ACC112 (cell line): Measurements from ENCODE around the gene ABLIM1.

ENCODE experiments used
- H2AFZ ChIP-seq: fragments of 200-600 bp; sonication (generic); one replicate; pipeline ENCODE4 v1.6.0; 2017; ENCODE audit warnings: antibody characterized with exemption, low read length; ENCODE audit not compliant: unreplicated experiment
- H3K27ac ChIP-seq: fragments of 200-600 bp; sonication (generic); 2 replicates; pipeline ENCODE4 v1.5.1; 2014; ENCODE audit warnings: low read depth, mild to moderate bottlenecking, antibody characterized with exemption, low read length, moderate library complexity
- H3K27me3 ChIP-seq: fragments of 200-600 bp; sonication (generic); 2 replicates; pipeline ENCODE4 v1.6.1; 2014; ENCODE audit warnings: mild to moderate bottlenecking, antibody characterized with exemption, low read length, moderate library complexity, mixed read lengths; ENCODE audit not compliant: insufficient read depth
- H3K36me3 ChIP-seq: fragments of 200-600 bp; sonication (generic); 2 replicates; pipeline ENCODE4 v1.6.1; 2016; ENCODE audit warnings: mild to moderate bottlenecking, antibody characterized with exemption, low read length, moderate library complexity, mixed read lengths; ENCODE audit not compliant: insufficient read depth
- H3K4me1 ChIP-seq: fragments of 200-600 bp; sonication (generic); one replicate; pipeline ENCODE4 v1.6.1; 2016; ENCODE audit warnings: low read length, mixed read lengths; ENCODE audit not compliant: insufficient read depth, unreplicated experiment, control insufficient read depth
- H3K4me3 ChIP-seq: fragments of 200-600 bp; sonication (generic); 2 replicates; pipeline ENCODE4 v1.5.1; 2014; ENCODE audit warnings: mild to moderate bottlenecking, low read depth, low read length
- H3K79me2 ChIP-seq: fragments of 200-600 bp; sonication (generic); one replicate; pipeline ENCODE4 v1.6.0; 2016; ENCODE audit warnings: low read length; ENCODE audit not compliant: control insufficient read depth, unreplicated experiment, insufficient read depth

The ABLIM1 gene

DNA sequence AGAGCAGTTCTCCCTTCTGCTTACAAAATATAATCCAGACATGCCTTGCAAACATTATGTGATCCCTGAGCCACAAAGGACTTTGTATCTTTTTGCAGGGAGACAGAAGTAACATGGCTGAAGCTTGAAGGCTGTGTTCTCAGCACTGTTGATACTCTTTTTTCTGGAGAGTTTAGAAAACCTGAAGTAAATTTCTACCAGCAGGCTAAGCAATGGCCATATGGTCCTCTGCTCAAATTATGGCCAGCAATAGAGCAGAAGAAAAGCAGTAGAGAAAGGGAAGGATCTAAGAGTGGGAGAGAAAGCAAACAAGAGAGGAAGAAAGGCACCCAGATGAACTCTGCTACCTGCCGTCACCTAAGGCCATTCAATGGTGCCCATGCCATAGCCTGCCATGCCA is 98.4 kb downstream of the ABLIM1 start:
- H3K4me1 ChIP-seq, result no peaks in the 10 kb centered on the region
- H3K4me3 ChIP-seq, result no peak overlapping the region
- H2AFZ ChIP-seq, result no peak overlapping the region
- no peak overlapping the region for H3K27ac ChIP-seq
- no peaks in the 10 kb centered on the region for H3K79me2 ChIP-seq
- H3K36me3 ChIP-seq, result no peaks in the 10 kb centered on the region
- H3K27me3 ChIP-seq, result no peaks in the 10 kb centered on the region

DNA sequence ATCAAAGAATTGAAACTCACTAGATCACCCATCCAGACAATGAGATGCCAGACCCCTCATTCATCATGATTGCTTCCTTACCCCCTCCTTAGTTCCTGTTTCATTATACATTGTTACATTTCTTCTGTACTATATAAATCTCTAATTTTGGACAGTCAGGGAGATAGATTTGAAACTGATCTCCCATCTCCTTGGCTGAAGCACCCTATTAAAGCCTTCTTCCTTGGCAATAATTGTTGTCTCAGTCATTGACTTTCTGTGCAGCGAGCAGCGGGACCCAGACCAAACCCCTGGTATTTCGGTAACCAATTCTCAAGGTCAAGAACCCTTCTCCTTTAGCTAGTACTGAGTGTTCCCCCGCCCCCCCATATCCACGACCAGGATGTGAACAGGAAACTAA is 100.2 kb downstream of the ABLIM1 start:
- H3K4me3 ChIP-seq, result no peak overlapping the region
- no peaks in the 10 kb centered on the region for H3K79me2 ChIP-seq
- no peaks in the 10 kb centered on the region for H3K4me1 ChIP-seq

DNA sequence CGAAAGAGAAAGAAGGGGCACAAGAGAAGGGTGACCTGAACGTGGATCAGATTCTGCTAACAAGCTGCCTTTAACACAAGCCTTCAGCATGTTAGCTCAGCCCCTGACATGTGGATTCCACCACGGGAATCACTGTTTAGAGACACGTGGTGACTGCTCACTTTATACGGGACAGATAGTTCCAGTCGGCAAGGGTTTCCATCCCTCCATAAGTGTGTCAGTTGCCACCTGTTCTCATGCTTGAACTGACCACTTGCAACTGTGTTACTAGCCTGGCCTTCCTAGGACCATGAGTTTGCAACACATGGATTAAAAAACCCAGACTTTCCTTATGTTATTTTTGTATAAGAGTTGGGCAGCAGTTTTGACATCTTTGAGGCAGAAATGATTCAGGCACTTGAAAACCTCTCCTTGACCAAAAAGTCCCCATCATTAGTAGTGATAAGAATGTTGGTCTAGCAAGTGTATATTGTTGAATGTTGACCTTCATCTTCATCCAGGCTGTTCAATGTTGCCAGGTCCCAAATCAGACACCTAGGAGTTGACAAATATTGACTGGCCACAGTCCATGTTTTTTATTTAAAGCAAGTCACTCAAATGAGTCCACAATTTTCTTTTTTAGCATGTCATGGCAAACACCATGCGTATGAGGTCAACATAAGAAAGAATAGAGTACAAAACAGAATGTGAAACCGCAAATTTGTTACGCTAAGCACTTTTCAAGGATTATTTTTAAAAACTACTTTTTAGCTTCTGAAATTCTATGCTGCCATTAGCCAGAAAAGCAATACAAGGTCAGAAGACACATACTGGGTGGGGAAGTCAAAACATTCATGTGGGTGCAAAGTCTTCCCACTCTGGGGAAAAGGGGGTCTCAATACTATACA is 101.6 kb downstream of the ABLIM1 start:
- Histone ChIP-seq H3K27ac (no peak overlapping the region), H3K27me3 (no peaks in the 10 kb centered on the region), H3K79me2 (no peaks in the 10 kb centered on the region), H3K4me3 (no peak overlapping the region), H3K36me3 (no peaks in the 10 kb centered on the region), H2AFZ (no peak overlapping the region), H3K4me1 (no peaks in the 10 kb centered on the region)

More for the DNA sequence above, 100.2 kb downstream of the ABLIM1 start:
- H3K36me3 ChIP-seq, result no peaks in the 10 kb centered on the region
- H3K27me3 ChIP-seq, result no peaks in the 10 kb centered on the region
- no peak overlapping the region for H3K27ac ChIP-seq
- H2AFZ ChIP-seq, result no peak overlapping the region

DNA sequence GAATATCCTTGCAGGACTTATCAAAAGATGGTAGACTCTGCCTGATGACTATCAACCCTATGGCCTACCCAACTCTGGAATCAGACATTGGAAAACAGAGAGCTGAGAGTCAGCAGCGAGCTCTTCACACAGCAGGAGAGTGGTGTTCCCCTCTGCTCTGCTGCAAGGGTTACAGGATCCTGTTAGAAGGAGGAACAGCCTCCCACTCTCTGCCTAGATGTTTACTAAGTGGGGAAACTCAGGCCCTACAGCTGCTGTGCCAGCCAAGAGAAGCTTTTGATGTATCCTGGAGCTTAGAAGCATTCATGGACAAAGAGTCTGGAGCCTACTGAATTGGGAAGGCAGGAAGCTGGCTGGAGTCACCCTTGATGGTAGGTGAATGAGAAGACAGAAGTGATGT is 104.6 kb downstream of the ABLIM1 start:
- Histone ChIP-seq H3K79me2 (no peaks in the 10 kb centered on the region), H3K4me1 (no peaks in the 10 kb centered on the region), H2AFZ (no peak overlapping the region)

DNA sequence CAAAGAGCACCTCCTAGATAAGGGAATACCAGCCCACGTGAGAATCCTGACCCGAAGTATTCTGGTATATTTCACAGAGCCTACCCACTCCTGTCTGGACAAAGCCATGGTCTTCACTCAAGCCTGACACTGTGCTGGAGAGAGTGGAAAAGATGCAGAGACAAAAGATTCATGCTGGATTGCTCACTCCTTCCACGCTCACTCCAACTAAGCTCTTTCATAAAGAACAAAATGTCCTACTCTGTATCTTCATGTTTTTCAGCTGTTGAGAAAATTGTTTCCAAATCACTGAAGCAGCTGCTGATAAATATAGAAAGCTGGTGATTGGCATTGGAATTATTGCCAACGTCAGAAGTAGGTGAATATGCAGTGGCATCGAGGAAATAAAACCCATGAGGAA is 106.0 kb downstream of the ABLIM1 start:
- Histone ChIP-seq H3K27me3 (no peaks in the 10 kb centered on the region), H3K4me3 (no peak overlapping the region), H2AFZ (no peak overlapping the region), H3K4me1 (no peaks in the 10 kb centered on the region), H3K27ac (no peak overlapping the region), H3K36me3 (no peaks in the 10 kb centered on the region), H3K79me2 (no peaks in the 10 kb centered on the region)

More for the DNA sequence above, 104.6 kb downstream of the ABLIM1 start:
- Histone ChIP-seq H3K27me3 (no peaks in the 10 kb centered on the region), H3K27ac (no peak overlapping the region), H3K4me3 (no peak overlapping the region), H3K36me3 (no peaks in the 10 kb centered on the region)

DNA sequence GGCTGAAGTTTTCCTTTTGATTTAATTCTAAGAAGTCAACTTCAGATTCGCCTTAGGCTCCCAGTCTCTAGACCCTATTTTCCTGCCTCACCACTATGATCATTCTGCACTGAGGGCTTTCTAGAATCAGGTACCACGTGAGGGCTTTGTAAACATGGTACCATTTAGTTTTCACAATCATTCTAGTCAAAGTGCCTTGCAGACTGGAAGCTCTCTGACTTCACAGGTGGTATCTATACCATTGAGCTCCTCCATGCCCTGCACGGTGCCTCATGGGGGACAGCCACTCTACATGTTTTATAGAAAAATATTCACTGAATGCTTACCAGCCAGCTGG is 106.5 kb downstream of the ABLIM1 start:
- Histone ChIP-seq H3K4me3 (no peak overlapping the region), H3K27me3 (no peaks in the 10 kb centered on the region), H3K27ac (no peak overlapping the region), H3K36me3 (no peaks in the 10 kb centered on the region), H2AFZ (no peak overlapping the region), H3K4me1 (no peaks in the 10 kb centered on the region), H3K79me2 (no peaks in the 10 kb centered on the region)

DNA sequence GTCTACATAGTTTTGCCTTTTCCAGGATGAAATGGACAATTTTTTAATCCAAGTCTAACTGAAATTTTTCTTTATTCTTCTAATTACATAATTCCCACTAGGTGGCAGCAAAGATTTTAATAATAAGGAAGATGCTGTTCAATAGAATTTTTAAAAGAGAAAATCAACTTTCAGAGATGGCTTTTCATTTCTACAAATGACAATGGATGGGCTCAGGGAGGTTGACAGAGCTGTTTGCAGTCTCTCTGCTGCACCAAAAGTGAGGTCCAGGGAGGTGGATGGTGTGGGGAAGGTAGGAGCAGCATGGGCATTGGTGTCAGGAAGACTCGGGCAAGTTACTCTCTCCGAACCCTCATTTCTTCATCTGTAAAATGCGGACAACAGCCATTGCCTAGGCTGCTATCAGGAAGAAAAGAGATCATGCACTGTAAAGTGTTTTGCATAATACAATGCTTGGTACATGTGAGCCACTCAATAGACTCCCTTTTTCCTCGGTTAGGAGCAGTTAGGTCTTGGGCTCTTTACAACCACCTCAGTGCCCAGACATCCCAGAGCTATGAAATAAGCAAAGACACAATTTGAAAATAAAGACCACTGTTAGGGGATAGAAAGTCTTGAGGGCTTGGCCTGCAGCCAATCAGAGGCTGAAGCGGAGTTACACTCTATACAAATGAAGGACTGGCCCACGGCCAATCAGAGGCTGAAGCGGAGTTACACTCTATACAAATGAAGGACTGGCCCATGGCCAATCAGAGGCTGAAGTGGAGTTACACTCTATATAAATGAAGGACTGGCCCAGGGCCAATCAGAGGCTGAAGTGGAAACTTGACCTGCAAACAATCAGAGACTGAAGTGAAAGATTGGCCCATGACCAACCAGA is 107.1 kb downstream of the ABLIM1 start:
- Histone ChIP-seq H3K4me3 (no peak overlapping the region), H3K27me3 (no peaks in the 10 kb centered on the region), H3K79me2 (no peaks in the 10 kb centered on the region), H3K27ac (no peak overlapping the region), H2AFZ (no peak overlapping the region), H3K36me3 (no peaks in the 10 kb centered on the region), H3K4me1 (no peaks in the 10 kb centered on the region)

DNA sequence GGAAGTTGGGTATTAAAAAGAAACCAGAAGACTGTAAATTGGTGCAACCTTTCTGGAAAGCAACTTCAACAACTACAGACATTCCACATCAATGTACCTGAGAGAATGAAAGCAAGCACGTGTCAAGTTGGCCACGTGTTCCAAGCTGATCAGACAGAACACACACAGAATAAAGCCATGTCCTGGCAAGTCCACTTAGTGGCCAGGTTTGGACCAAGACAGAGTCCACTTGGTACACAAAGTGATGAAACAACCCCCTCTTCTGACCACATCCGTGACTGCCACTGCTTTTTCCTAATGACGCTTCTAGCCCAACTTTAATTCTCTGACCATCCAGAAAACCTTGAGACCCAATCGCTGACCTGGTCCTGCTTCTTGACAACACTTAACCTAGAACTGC is 109.4 kb downstream of the ABLIM1 start:
- no peak overlapping the region for H3K4me3 ChIP-seq
- H3K27me3 ChIP-seq, result no peaks in the 10 kb centered on the region
- H3K27ac ChIP-seq, result no peak overlapping the region
- no peak overlapping the region for H2AFZ ChIP-seq
- H3K36me3 ChIP-seq, result no peaks in the 10 kb centered on the region
- H3K4me1 ChIP-seq, result no peaks in the 10 kb centered on the region
- H3K79me2 ChIP-seq, result no peaks in the 10 kb centered on the region

DNA sequence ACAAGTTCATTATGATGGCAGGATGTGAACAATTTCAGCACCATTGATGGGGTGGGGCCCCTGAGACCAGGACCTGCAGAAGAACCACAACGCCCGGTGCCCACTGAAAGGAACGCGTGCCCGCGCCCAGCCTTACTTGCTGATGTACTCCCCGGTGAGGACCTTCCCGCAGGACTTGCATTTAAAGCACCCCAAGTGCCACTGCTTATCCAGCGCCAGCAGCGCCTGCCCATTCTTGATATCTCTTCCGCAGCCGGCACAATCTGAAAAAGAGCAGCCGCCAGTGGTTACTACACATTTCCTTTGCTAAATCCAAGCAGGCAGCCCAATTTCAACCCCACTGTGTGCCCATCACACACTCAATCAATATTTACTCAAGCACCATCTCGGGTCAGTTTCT is 110.6 kb downstream of the ABLIM1 start:
- Histone ChIP-seq H3K4me3 (no peak overlapping the region), H2AFZ (no peak overlapping the region), H3K27me3 (no peaks in the 10 kb centered on the region), H3K27ac (no peak overlapping the region), H3K36me3 (no peaks in the 10 kb centered on the region), H3K79me2 (no peaks in the 10 kb centered on the region), H3K4me1 (no peaks in the 10 kb centered on the region)

DNA sequence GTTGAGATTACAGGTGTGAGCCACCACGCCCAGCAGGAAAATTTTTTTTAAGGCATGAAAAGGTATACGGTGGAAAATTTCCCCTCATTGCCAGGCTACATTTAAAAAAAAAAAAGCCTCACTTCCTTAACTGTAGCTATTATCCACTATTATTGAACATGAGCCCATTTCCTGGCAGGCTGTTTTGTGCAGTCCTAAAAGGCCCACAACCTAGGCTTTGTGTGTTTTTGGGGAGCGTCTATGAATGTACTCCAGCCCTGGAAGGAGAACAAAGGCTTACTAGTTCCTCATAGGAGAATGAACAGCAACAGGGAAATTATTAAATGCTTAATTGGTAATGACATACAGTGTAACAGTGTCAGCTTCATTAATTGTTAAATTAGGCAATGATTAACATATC is 111.0 kb downstream of the ABLIM1 start:
- Histone ChIP-seq H3K4me1 (no peaks in the 10 kb centered on the region), H2AFZ (no peak overlapping the region), H3K27me3 (no peaks in the 10 kb centered on the region), H3K79me2 (no peaks in the 10 kb centered on the region), H3K27ac (no peak overlapping the region), H3K36me3 (no peaks in the 10 kb centered on the region), H3K4me3 (no peak overlapping the region)

DNA sequence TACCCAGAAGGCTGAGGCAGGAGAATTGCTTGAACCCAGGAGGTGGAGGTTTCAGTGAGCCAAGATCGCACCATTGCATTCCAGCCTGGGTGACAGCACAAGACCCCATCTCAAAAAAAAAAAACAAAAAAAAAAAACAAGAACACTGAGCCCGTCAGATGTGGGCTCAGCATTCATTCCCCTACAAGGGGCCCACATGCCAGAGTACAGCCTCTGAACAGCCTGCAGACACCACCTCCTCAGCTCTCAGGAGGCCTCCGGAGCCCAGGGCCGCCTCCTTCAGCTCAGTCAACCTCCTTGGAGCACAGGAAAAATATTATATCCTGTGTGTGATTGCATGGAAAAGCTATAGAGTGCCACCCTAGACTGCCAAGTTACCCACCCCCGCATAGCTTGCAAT is 112.3 kb downstream of the ABLIM1 start:
- Histone ChIP-seq H3K79me2 (no peaks in the 10 kb centered on the region), H3K4me3 (no peak overlapping the region), H3K27me3 (no peaks in the 10 kb centered on the region), H3K27ac (no peak overlapping the region), H3K36me3 (no peaks in the 10 kb centered on the region), H2AFZ (no peak overlapping the region), H3K4me1 (peaks cover 4% of the 10 kb centered on the region)
